Measurements from ENCODE around the gene PPP4R4. TPM values are rescaled to one million over a fixed set of nuclear protein-coding genes. Genes with fewer than 3 reads are reported as not detected.
"Not testable (repeated sequence)": the region's sequence is repeated elsewhere in the genome, so short reads cannot be mapped to it uniquely, and the experiment has no call there.

The PPP4R4 gene
- total and polyA plus RNA-seq, 12 donors = 0.08 to 6.2 (median 0.55) TPM

GRCh38 chr14:94239406-94239805 lies 65.3 kb downstream of the PPP4R4 start:
- Histone ChIP-seq H3K4me1 (replicated peaks in 1 of 2) (no peaks in the 10 kb centered on the region), H3K27ac (no peak overlapping the region), H3K27me3 (no peaks in the 10 kb centered on the region), H3K36me3 (replicated peaks in 1 of 2) (no peaks in the 10 kb centered on the region), H3K9me3 (replicated peaks in 1 of 3) (no peaks in the 10 kb centered on the region), H3K4me3 (no peak overlapping the region)
- TF ChIP-seq POLR2A (IDR thresholded peaks at IDR 0.05) (no peak), CTCF (IDR thresholded peaks at IDR 0.05) (no peak)
- no peak for DNase-seq
- intact Hi-C loops (cut with DNase I) = no loop called here
- 84 to 90% (median 88%) methylated on average over 2 of the region's 2 CpGs for WGBS, 4 donors

GRCh38 chr14:94244182-94244581 lies 70.1 kb downstream of the PPP4R4 start:
- DNase-seq = no peak
- Histone ChIP-seq H3K27me3 (no peaks in the 10 kb centered on the region), H3K36me3 (replicated peaks in 1 of 2) (no peaks in the 10 kb centered on the region), H3K27ac (no peak overlapping the region), H3K4me3 (no peak overlapping the region), H3K9me3 (replicated peaks in 1 of 3) (no peaks in the 10 kb centered on the region), H3K4me1 (replicated peaks in 1 of 2) (no peaks in the 10 kb centered on the region)
- intact Hi-C loops (cut with DNase I) = no loop called here
- TF ChIP-seq POLR2A (IDR thresholded peaks at IDR 0.05) (no peak), CTCF (IDR thresholded peaks at IDR 0.05) (no peak)
- WGBS, 4 donors = 77 to 90% (median 86%) methylated on average over 2 of the region's 2 CpGs

- H3K36me3 ChIP-seq (replicated peaks in 1 of 2); H3K4me3 ChIP-seq; H3K27me3 ChIP-seq; H3K27ac ChIP-seq; H3K9me3 ChIP-seq (replicated peaks in 1 of 3); DNase-seq; H3K4me1 ChIP-seq (replicated peaks in 1 of 2); intact Hi-C loops (cut with DNase I): not testable (repeated sequence)
- WGBS, 4 donors = 55 to 85% (median 69%) methylated on average over 3 of the region's 3 CpGs
Measured at GRCh38 chr14:94264195-94264594, 90.1 kb downstream of the PPP4R4 start.

- TF ChIP-seq POLR2A (IDR thresholded peaks at IDR 0.05) (no peak), CTCF (IDR thresholded peaks at IDR 0.05) (no peak)
- Histone ChIP-seq H3K36me3 (replicated peaks in 1 of 2) (no peaks in the 10 kb centered on the region), H3K9me3 (replicated peaks in 1 of 3) (no peaks in the 10 kb centered on the region), H3K4me3 (no peak overlapping the region), H3K4me1 (replicated peaks in 1 of 2) (no peaks in the 10 kb centered on the region), H3K27ac (no peak overlapping the region), H3K27me3 (no peaks in the 10 kb centered on the region)
- no peak for DNase-seq
- intact Hi-C loops (cut with DNase I) = no loop called here
- 85 to 89% (median 88%) methylated on average over 1 of the region's 1 CpG for WGBS, 4 donors
Measured at GRCh38 chr14:94267352-94267751, 93.2 kb downstream of the PPP4R4 start.

GRCh38 chr14:94268582-94268981 lies 94.5 kb downstream of the PPP4R4 start:
- H3K36me3 ChIP-seq (replicated peaks in 1 of 2); H3K27ac ChIP-seq; intact Hi-C loops (cut with DNase I); H3K9me3 ChIP-seq (replicated peaks in 1 of 3); H3K4me3 ChIP-seq; H3K4me1 ChIP-seq (replicated peaks in 1 of 2); DNase-seq; H3K27me3 ChIP-seq: not testable (repeated sequence)
- WGBS, 4 donors = 75 to 85% (median 79%) methylated on average over 7 of the region's 7 CpGs
